Neutrophil (primary cell): ENCODE results near the gene LCP1.
"Not testable (repeated sequence)": the region's sequence is repeated elsewhere in the genome, so short reads cannot be mapped to it uniquely, and the experiment has no call there.

Source experiments
- H3K27ac ChIP-seq: fragments of 200-600 bp; sonication (generic); 2 replicates; pipeline ENCODE4 v1.5.1; 2016; ENCODE audit warnings: mild to moderate bottlenecking, moderate library complexity
- H3K27me3 ChIP-seq: fragments of 200-600 bp; sonication (generic); 2 replicates; pipeline ENCODE4 v1.6.0; 2016; ENCODE audit warnings: mild to moderate bottlenecking
- H3K36me3 ChIP-seq: fragments of 200-600 bp; sonication (generic); 2 replicates; pipeline ENCODE4 v1.5.1; 2017
- H3K4me1 ChIP-seq, 2 experiments: fragments of 200-600 bp in 1 of 2; sonication (generic) in 1 of 2; 1 replicate in 1 of 2; 2 replicates in 1 of 2; pipeline versions ENCODE4 v1.5.1 to v1.6.1; 2013 to 2016; ENCODE audit warnings: low read depth in 1 of 2, low read length in 1 of 2, mild to moderate bottlenecking in 1 of 2, moderate library complexity in 1 of 2; ENCODE audit not compliant: control insufficient read depth in 1 of 2, insufficient read depth in 1 of 2
- H3K4me3 ChIP-seq, 2 experiments: fragments of 200-600 bp in 1 of 2; sonication (generic) in 1 of 2; 1 replicate in 1 of 2; 2 replicates in 1 of 2; pipeline ENCODE4 v1.5.1; 2013 to 2016; ENCODE audit warnings: low read depth in 1 of 2, low read length in 1 of 2, mild to moderate bottlenecking in 1 of 2, moderate library complexity in 1 of 2
- H3K9me3 ChIP-seq: fragments of 200-600 bp; sonication (generic); 2 replicates; pipeline ENCODE4 v1.5.1; 2016
- CTCF ChIP-seq: fragments of 200-600 bp; sonication (generic); IDR thresholded peaks from 2 replicates; pipeline ENCODE4 v1.5.1; 2016; ENCODE audit warnings: antibody characterized with exemption

The LCP1 gene

GRCh38 chr13:46181840-46182490 is at the start of gene LCP1:
Gene LCP1, minus strand, starts transcription at chr13:46182177. Its CDS starts 22,515 bp downstream, at chr13:46159662.
- H3K36me3 ChIP-seq = peaks cover 14% of the 10 kb centered on the region
- no peaks in the 10 kb centered on the region for H3K9me3 ChIP-seq
- peak within 1 kb of the TSS; percentile 97 for H3K27ac ChIP-seq
- H3K4me1 ChIP-seq = peaks cover 39 to 57% of the 10 kb centered on the region in 2 experiments
- peak within 1 kb of the TSS; percentile 85 to 92 for H3K4me3 ChIP-seq
- H3K27me3 ChIP-seq = no peaks in the 10 kb centered on the region
- peak; percentile 30 for TF ChIP-seq CTCF

GRCh38 chr13:46229251-46229650 is 47.3 kb upstream of the LCP1 start:
- peaks cover 2% of the 10 kb centered on the region for H3K9me3 ChIP-seq
- H3K36me3 ChIP-seq = no peaks in the 10 kb centered on the region
- no peak for TF ChIP-seq CTCF
- no peak overlapping the region for H3K4me3 ChIP-seq
- no peaks in the 10 kb centered on the region for H3K27me3 ChIP-seq
- no peaks in the 10 kb centered on the region for H3K4me1 ChIP-seq
- no peak overlapping the region for H3K27ac ChIP-seq

GRCh38 chr13:46220234-46220633 is 38.3 kb upstream of the LCP1 start:
- H3K27ac ChIP-seq, H3K4me3 ChIP-seq, H3K27me3 ChIP-seq, H3K4me1 ChIP-seq, H3K36me3 ChIP-seq, H3K9me3 ChIP-seq: not testable (repeated sequence)

- H3K9me3 ChIP-seq, H3K36me3 ChIP-seq, H3K27ac ChIP-seq, H3K4me3 ChIP-seq, H3K27me3 ChIP-seq: not testable (repeated sequence)
- H3K4me1 ChIP-seq = peaks cover 15 to 18% of the 10 kb centered on the region in 2 experiments
These were observed 32.8 kb upstream of the LCP1 start for GRCh38 chr13:46214741-46215140.

- Histone ChIP-seq H3K27ac (no peak overlapping the region), H3K27me3 (no peaks in the 10 kb centered on the region)
- no peak for TF ChIP-seq CTCF
These were observed 31.3 kb upstream of the LCP1 start for GRCh38 chr13:46213242-46213641.

GRCh38 chr13:46211483-46212351 is 29.7 kb upstream of the LCP1 start, which contains the start of gene LRRC63:
Gene LRRC63, plus strand, starts transcription at chr13:46211928. Its CDS starts 1,107 bp downstream, at chr13:46213035.
- Histone ChIP-seq H3K36me3 (no peaks in the 10 kb centered on the region), H3K4me1 (peaks cover 15 to 18% of the 10 kb centered on the region in 2 experiments), H3K9me3 (no peaks in the 10 kb centered on the region), H3K27me3 (no peaks in the 10 kb centered on the region), H3K27ac (peak within 1 kb of the TSS; percentile 20), H3K4me3 (peak within 1 kb of the TSS; percentile 60 to 67)
- TF ChIP-seq CTCF = no peak

More at GRCh38 chr13:46213242-46213641, 31.3 kb upstream of the LCP1 start:
- no peak overlapping the region for H3K4me3 ChIP-seq
- no peaks in the 10 kb centered on the region for H3K9me3 ChIP-seq
- peaks cover 15 to 18% of the 10 kb centered on the region in 2 experiments for H3K4me1 ChIP-seq
- no peaks in the 10 kb centered on the region for H3K36me3 ChIP-seq
